ENCODE results near the gene FGFR1OP2. TPM values are rescaled to one million over a fixed set of nuclear protein-coding genes. Genes with fewer than 3 reads are reported as not detected.

FGFR1OP2 gene
- total RNA-seq, 4 donors from 2014 or later, result 45.8 to 74.8 (median 51.4) TPM

- H3K9me3 ChIP-seq, result no peaks in the 10 kb centered on the region
- 80% methylated on average over 5 of the region's 5 CpGs for WGBS
- H3K27ac ChIP-seq, result no peak overlapping the region
- TF ChIP-seq CTCF (IDR thresholded peaks at IDR 0.05) (no peak), EP300 (IDR thresholded peaks at IDR 0.05) (no peak), POLR2AphosphoS5 (IDR thresholded peaks at IDR 0.05) (no peak), POLR2A (IDR thresholded peaks at IDR 0.05) (no peak)
- no peak for DNase-seq (ENCODE audit: low spot score in 2 of 2)
- H3K4me1 ChIP-seq, result peaks cover 5% of the 10 kb centered on the region
- no peaks in the 10 kb centered on the region for H3K27me3 ChIP-seq
- H3K4me3 ChIP-seq, result no peak overlapping the region
- H3K36me3 ChIP-seq, result peaks cover 16% of the 10 kb centered on the region
Observed at GRCh38 chr12:27001663-27002062, 63.4 kb downstream of the FGFR1OP2 start.

GRCh38 chr12:27002141-27002540, 63.9 kb downstream of the FGFR1OP2 start:
- peaks cover 5% of the 10 kb centered on the region for H3K4me1 ChIP-seq
- no peak overlapping the region for H3K4me3 ChIP-seq
- no peak for DNase-seq (ENCODE audit: low spot score in 2 of 2)
- 73% methylated on average over 5 of the region's 5 CpGs for WGBS
- TF ChIP-seq CTCF (IDR thresholded peaks at IDR 0.05), result no peak
- no peak overlapping the region for H3K27ac ChIP-seq
- H3K27me3 ChIP-seq, result no peaks in the 10 kb centered on the region
- peaks cover 16% of the 10 kb centered on the region for H3K36me3 ChIP-seq
- H3K9me3 ChIP-seq, result no peaks in the 10 kb centered on the region

GRCh38 chr12:27003421-27004381, 65.4 kb downstream of the FGFR1OP2 start:
- H3K4me1 ChIP-seq, result peaks cover 5% of the 10 kb centered on the region
- 79% methylated on average over 6 of the region's 6 CpGs for WGBS
- no peak overlapping the region for H3K27ac ChIP-seq
- TF ChIP-seq POLR2A (IDR thresholded peaks at IDR 0.05) (no peak), CTCF (IDR thresholded peaks at IDR 0.05) (no peak), EP300 (IDR thresholded peaks at IDR 0.05) (no peak), POLR2AphosphoS5 (IDR thresholded peaks at IDR 0.05) (no peak)
- no peaks in the 10 kb centered on the region for H3K9me3 ChIP-seq
- H3K36me3 ChIP-seq, result peaks cover 6% of the 10 kb centered on the region
- no peaks in the 10 kb centered on the region for H3K27me3 ChIP-seq
- no peak overlapping the region for H3K4me3 ChIP-seq
- DNase-seq (ENCODE audit: low spot score in 2 of 2), result no peak

GRCh38 chr12:27005495-27005894, 67.2 kb downstream of the FGFR1OP2 start:
- H3K36me3 ChIP-seq, result peaks cover under 1% of the 10 kb centered on the region
- DNase-seq (ENCODE audit: low spot score in 2 of 2), result no peak
- 87% methylated on average over 2 of the region's 2 CpGs for WGBS
- H3K27ac ChIP-seq, result no peak overlapping the region
- H3K4me1 ChIP-seq, result peaks cover 5% of the 10 kb centered on the region
- H3K9me3 ChIP-seq, result no peaks in the 10 kb centered on the region
- no peak overlapping the region for H3K4me3 ChIP-seq
- TF ChIP-seq POLR2AphosphoS5 (IDR thresholded peaks at IDR 0.05), result no peak
- no peak for TF ChIP-seq POLR2A (IDR thresholded peaks at IDR 0.05)
- TF ChIP-seq EP300 (IDR thresholded peaks at IDR 0.05), result no peak
- no peak for TF ChIP-seq CTCF (IDR thresholded peaks at IDR 0.05)
- H3K27me3 ChIP-seq, result no peaks in the 10 kb centered on the region

GRCh38 chr12:27006797-27007467, 68.7 kb downstream of the FGFR1OP2 start:
- Histone ChIP-seq H3K4me1 (peaks cover 12% of the 10 kb centered on the region), H3K36me3 (no peaks in the 10 kb centered on the region), H3K27ac (no peak overlapping the region), H3K27me3 (no peaks in the 10 kb centered on the region), H3K9me3 (no peaks in the 10 kb centered on the region), H3K4me3 (no peak overlapping the region)
- TF ChIP-seq POLR2AphosphoS5 (IDR thresholded peaks at IDR 0.05), result no peak
- no peak for TF ChIP-seq POLR2A (IDR thresholded peaks at IDR 0.05)
- TF ChIP-seq EP300 (IDR thresholded peaks at IDR 0.05), result no peak
- 89% methylated on average over 2 of the region's 2 CpGs for WGBS
- DNase-seq (ENCODE audit: low spot score in 2 of 2), result no peak

Data from suprapubic skin (tissue), 4 donors.